ENCODE data around the gene DOCK4.

DOCK4 gene

GRCh38 chr7:112225006-112225405 lies 18.8 kb upstream of the DOCK4 start:
- no peak overlapping the region for H3K56ac ChIP-seq (ENCODE audit: low read length)
- no peak overlapping the region for H3K4me3 ChIP-seq (ENCODE audit: low read length)
- peaks cover 7% of the 10 kb centered on the region for H3K79me2 ChIP-seq (ENCODE audit: control insufficient read depth, insufficient read depth, low read length)
- H3K9ac ChIP-seq (ENCODE audit: low read length): no peak overlapping the region
- H4K5ac ChIP-seq (ENCODE audit: low read length): no peak overlapping the region
- peaks cover 12% of the 10 kb centered on the region for H3K79me1 ChIP-seq (ENCODE audit: low read length)
- H3K4me1 ChIP-seq (ENCODE audit: control insufficient read depth, low read depth, low read length): peaks cover 4% of the 10 kb centered on the region
- no peak overlapping the region for H3K18ac ChIP-seq (ENCODE audit: low read length)
- no peak for DNase-seq
- no peak overlapping the region for H2BK5ac ChIP-seq (ENCODE audit: low read length)
- H3K36me3 ChIP-seq (ENCODE audit: control insufficient read depth, insufficient read depth, low read length): no peaks in the 10 kb centered on the region
- no peak overlapping the region for H4K8ac ChIP-seq (ENCODE audit: low read depth, low read length)
- H3K27me3 ChIP-seq (ENCODE audit: insufficient read depth, low read length, poor library complexity): no peaks in the 10 kb centered on the region
- H3K4ac ChIP-seq (ENCODE audit: low read depth, low read length): no peak overlapping the region
- H3K23ac ChIP-seq (ENCODE audit: low read length): no peak overlapping the region
- no peak overlapping the region for H2BK120ac ChIP-seq (ENCODE audit: low read depth, low read length)
- no peak overlapping the region for H3K4me2 ChIP-seq (ENCODE audit: low read length)
- H2AK5ac ChIP-seq (ENCODE audit: low read length): no peak overlapping the region
- H3K27ac ChIP-seq (ENCODE audit: low read depth, low read length): no peak overlapping the region
- no peak overlapping the region for H2BK15ac ChIP-seq (replicated peaks; ENCODE audit: low read depth)

- Histone ChIP-seq H3K27me3 (ENCODE audit: insufficient read depth, low read length, poor library complexity) (no peaks in the 10 kb centered on the region), H2AK5ac (ENCODE audit: low read length) (no peak overlapping the region), H3K4me3 (ENCODE audit: low read length) (no peak overlapping the region), H3K4me2 (ENCODE audit: low read length) (no peak overlapping the region), H3K4me1 (ENCODE audit: control insufficient read depth, low read depth, low read length) (peaks cover 2% of the 10 kb centered on the region), H3K9ac (ENCODE audit: low read length) (no peak overlapping the region), H4K8ac (ENCODE audit: low read depth, low read length) (no peak overlapping the region), H3K56ac (ENCODE audit: low read length) (no peak overlapping the region), H2BK5ac (ENCODE audit: low read length) (no peak overlapping the region), H2BK15ac (replicated peaks; ENCODE audit: low read depth) (no peak overlapping the region), H4K5ac (ENCODE audit: low read length) (no peak overlapping the region), H3K27ac (ENCODE audit: low read depth, low read length) (no peak overlapping the region), H2BK120ac (ENCODE audit: low read depth, low read length) (no peak overlapping the region), H3K36me3 (ENCODE audit: control insufficient read depth, insufficient read depth, low read length) (no peaks in the 10 kb centered on the region), H3K79me2 (ENCODE audit: control insufficient read depth, insufficient read depth, low read length) (peaks cover 11% of the 10 kb centered on the region), H3K4ac (ENCODE audit: low read depth, low read length) (no peak overlapping the region), H3K79me1 (ENCODE audit: low read length) (peaks cover 11% of the 10 kb centered on the region), H3K18ac (ENCODE audit: low read length) (no peak overlapping the region), H3K23ac (ENCODE audit: low read length) (no peak overlapping the region)
- DNase-seq: no peak
- WGBS (ENCODE audit: extremely low coverage, insufficient coverage, low lambda C conversion rate): no CpG with 5 or more reads among the region's 2 CpGs
Measured at GRCh38 chr7:112224186-112224585, 18.0 kb upstream of the DOCK4 start.

GRCh38 chr7:112223310-112223709 lies 17.1 kb upstream of the DOCK4 start:
- DNase-seq: no peak
- no peak overlapping the region for H3K56ac ChIP-seq (ENCODE audit: low read length)
- no peak overlapping the region for H4K8ac ChIP-seq (ENCODE audit: low read depth, low read length)
- H3K27me3 ChIP-seq (ENCODE audit: insufficient read depth, low read length, poor library complexity): no peaks in the 10 kb centered on the region
- H2BK5ac ChIP-seq (ENCODE audit: low read length): no peak overlapping the region
- no peak overlapping the region for H4K5ac ChIP-seq (ENCODE audit: low read length)
- no peaks in the 10 kb centered on the region for H3K36me3 ChIP-seq (ENCODE audit: control insufficient read depth, insufficient read depth, low read length)
- H3K9ac ChIP-seq (ENCODE audit: low read length): no peak overlapping the region
- H3K4me2 ChIP-seq (ENCODE audit: low read length): no peak overlapping the region
- no peaks in the 10 kb centered on the region for H3K4me1 ChIP-seq (ENCODE audit: control insufficient read depth, low read depth, low read length)
- no peak overlapping the region for H3K18ac ChIP-seq (ENCODE audit: low read length)
- H3K79me1 ChIP-seq (ENCODE audit: low read length): peaks cover 9% of the 10 kb centered on the region
- no peak overlapping the region for H3K27ac ChIP-seq (ENCODE audit: low read depth, low read length)
- no peak overlapping the region for H3K4ac ChIP-seq (ENCODE audit: low read depth, low read length)
- H2BK120ac ChIP-seq (ENCODE audit: low read depth, low read length): no peak overlapping the region
- H3K4me3 ChIP-seq (ENCODE audit: low read length): no peak overlapping the region
- no peak overlapping the region for H2AK5ac ChIP-seq (ENCODE audit: low read length)
- WGBS (ENCODE audit: extremely low coverage, insufficient coverage, low lambda C conversion rate): no CpG with 5 or more reads among the region's 3 CpGs
- H2BK15ac ChIP-seq (replicated peaks; ENCODE audit: low read depth): no peak overlapping the region
- peaks cover 11% of the 10 kb centered on the region for H3K79me2 ChIP-seq (ENCODE audit: control insufficient read depth, insufficient read depth, low read length)
- no peak overlapping the region for H3K23ac ChIP-seq (ENCODE audit: low read length)

GRCh38 chr7:112220877-112221434 lies 14.8 kb upstream of the DOCK4 start:
- H3K4me2 ChIP-seq (ENCODE audit: low read length): no peak overlapping the region
- H3K9ac ChIP-seq (ENCODE audit: low read length): no peak overlapping the region
- H3K79me1 ChIP-seq (ENCODE audit: low read length): peaks cover 9% of the 10 kb centered on the region
- no peak overlapping the region for H2AK5ac ChIP-seq (ENCODE audit: low read length)
- H3K36me3 ChIP-seq (ENCODE audit: control insufficient read depth, insufficient read depth, low read length): no peaks in the 10 kb centered on the region
- H3K4me1 ChIP-seq (ENCODE audit: control insufficient read depth, low read depth, low read length): no peaks in the 10 kb centered on the region
- no peak overlapping the region for H2BK5ac ChIP-seq (ENCODE audit: low read length)
- no peak overlapping the region for H3K18ac ChIP-seq (ENCODE audit: low read length)
- no peak overlapping the region for H3K23ac ChIP-seq (ENCODE audit: low read length)
- no peak for DNase-seq
- H4K8ac ChIP-seq (ENCODE audit: low read depth, low read length): no peak overlapping the region
- H3K79me2 ChIP-seq (ENCODE audit: control insufficient read depth, insufficient read depth, low read length): peaks cover 16% of the 10 kb centered on the region
- no peak overlapping the region for H2BK120ac ChIP-seq (ENCODE audit: low read depth, low read length)
- WGBS (ENCODE audit: extremely low coverage, insufficient coverage, low lambda C conversion rate): no CpG with 5 or more reads among the region's 20 CpGs
- H2BK15ac ChIP-seq (replicated peaks; ENCODE audit: low read depth): no peak overlapping the region
- H3K27me3 ChIP-seq (ENCODE audit: insufficient read depth, low read length, poor library complexity): no peaks in the 10 kb centered on the region
- H3K4me3 ChIP-seq (ENCODE audit: low read length): no peak overlapping the region
- H4K5ac ChIP-seq (ENCODE audit: low read length): no peak overlapping the region
- H3K4ac ChIP-seq (ENCODE audit: low read depth, low read length): no peak overlapping the region
- H3K27ac ChIP-seq (ENCODE audit: low read depth, low read length): no peak overlapping the region
- no peak overlapping the region for H3K56ac ChIP-seq (ENCODE audit: low read length)

GRCh38 chr7:112215787-112216186 lies 9.6 kb upstream of the DOCK4 start:
- H4K8ac ChIP-seq (ENCODE audit: low read depth, low read length): no peak overlapping the region
- H3K4me2 ChIP-seq (ENCODE audit: low read length): no peak overlapping the region
- no CpG with 5 or more reads among the region's 4 CpGs for WGBS (ENCODE audit: extremely low coverage, insufficient coverage, low lambda C conversion rate)

GRCh38 chr7:112214883-112215282 lies 8.7 kb upstream of the DOCK4 start:
- Histone ChIP-seq H2BK120ac (ENCODE audit: low read depth, low read length) (no peak overlapping the region), H3K23ac (ENCODE audit: low read length) (no peak overlapping the region), H3K27me3 (ENCODE audit: insufficient read depth, low read length, poor library complexity) (no peaks in the 10 kb centered on the region), H3K18ac (ENCODE audit: low read length) (no peak overlapping the region), H3K4me3 (ENCODE audit: low read length) (no peak overlapping the region), H3K4ac (ENCODE audit: low read depth, low read length) (no peak overlapping the region), H3K56ac (ENCODE audit: low read length) (no peak overlapping the region), H2BK5ac (ENCODE audit: low read length) (no peak overlapping the region), H3K27ac (ENCODE audit: low read depth, low read length) (no peak overlapping the region), H3K4me2 (ENCODE audit: low read length) (no peak overlapping the region), H3K4me1 (ENCODE audit: control insufficient read depth, low read depth, low read length) (peaks cover 3% of the 10 kb centered on the region), H3K79me1 (ENCODE audit: low read length) (peaks cover 2% of the 10 kb centered on the region), H2BK15ac (replicated peaks; ENCODE audit: low read depth) (no peak overlapping the region), H3K36me3 (ENCODE audit: control insufficient read depth, insufficient read depth, low read length) (no peaks in the 10 kb centered on the region), H4K8ac (ENCODE audit: low read depth, low read length) (no peak overlapping the region), H3K79me2 (ENCODE audit: control insufficient read depth, insufficient read depth, low read length) (peaks cover 29% of the 10 kb centered on the region), H2AK5ac (ENCODE audit: low read length) (no peak overlapping the region), H4K5ac (ENCODE audit: low read length) (no peak overlapping the region), H3K9ac (ENCODE audit: low read length) (no peak overlapping the region)
- no peak for DNase-seq
- WGBS (ENCODE audit: extremely low coverage, insufficient coverage, low lambda C conversion rate): no CpG with 5 or more reads among the region's 2 CpGs

More at GRCh38 chr7:112215787-112216186, 9.6 kb upstream of the DOCK4 start:
- no peak overlapping the region for H4K5ac ChIP-seq (ENCODE audit: low read length)
- no peak for DNase-seq
- H3K18ac ChIP-seq (ENCODE audit: low read length): no peak overlapping the region
- H3K9ac ChIP-seq (ENCODE audit: low read length): no peak overlapping the region
- H3K4me1 ChIP-seq (ENCODE audit: control insufficient read depth, low read depth, low read length): peaks cover 3% of the 10 kb centered on the region
- no peak overlapping the region for H2BK5ac ChIP-seq (ENCODE audit: low read length)
- H2BK120ac ChIP-seq (ENCODE audit: low read depth, low read length): no peak overlapping the region
- H3K4me3 ChIP-seq (ENCODE audit: low read length): no peak overlapping the region
- H3K56ac ChIP-seq (ENCODE audit: low read length): no peak overlapping the region
- no peaks in the 10 kb centered on the region for H3K27me3 ChIP-seq (ENCODE audit: insufficient read depth, low read length, poor library complexity)
- no peak overlapping the region for H3K27ac ChIP-seq (ENCODE audit: low read depth, low read length)
- no peak overlapping the region for H3K23ac ChIP-seq (ENCODE audit: low read length)
- H2AK5ac ChIP-seq (ENCODE audit: low read length): no peak overlapping the region
- peaks cover 2% of the 10 kb centered on the region for H3K79me1 ChIP-seq (ENCODE audit: low read length)
- H3K4ac ChIP-seq (ENCODE audit: low read depth, low read length): no peak overlapping the region
- H2BK15ac ChIP-seq (replicated peaks; ENCODE audit: low read depth): no peak overlapping the region
- H3K79me2 ChIP-seq (ENCODE audit: control insufficient read depth, insufficient read depth, low read length): peaks cover 29% of the 10 kb centered on the region
- no peaks in the 10 kb centered on the region for H3K36me3 ChIP-seq (ENCODE audit: control insufficient read depth, insufficient read depth, low read length)
